ENCODE measurements around the gene NBAS. TPM values are rescaled to one million over a fixed set of nuclear protein-coding genes. Genes with fewer than 3 reads are reported as not detected.

NBAS gene
- total RNA-seq, 1 donor from 2014 or later = 57.6 TPM

GRCh38 chr2:15262792-15263191 is 298.3 kb downstream of the NBAS start:
- peaks cover 23% of the 10 kb centered on the region for H3K36me3 Mint-ChIP-seq (ENCODE audit: low read depth, unreplicated experiment)
- Histone ChIP-seq H3K9ac (ENCODE audit: low read length) (no peak overlapping the region), H4K20me1 (ENCODE audit: insufficient read depth, low read length) (peaks cover 14% of the 10 kb centered on the region), H3K4me2 (ENCODE audit: low read length) (no peak overlapping the region), H3K36me3 (ENCODE audit: insufficient read depth, low read length) (no peaks in the 10 kb centered on the region), H3K4me3 (ENCODE audit: insufficient read depth, low read depth, low read length) (no peak overlapping the region), H3K27me3 (ENCODE audit: insufficient read depth, low read length) (no peaks in the 10 kb centered on the region), H3K4me1 (ENCODE audit: insufficient read depth, low read length) (no peaks in the 10 kb centered on the region), H3K27ac (ENCODE audit: low read depth, low read length) (no peak overlapping the region), H3K79me2 (ENCODE audit: insufficient read depth, low read length) (no peaks in the 10 kb centered on the region), H3K9me3 (ENCODE audit: insufficient read depth, low read depth, low read length) (no peaks in the 10 kb centered on the region), H2AFZ (ENCODE audit: low read depth, low read length) (no peak overlapping the region)
- H3K9me3 Mint-ChIP-seq (ENCODE audit: unreplicated experiment) = peaks cover 12% of the 10 kb centered on the region
- FAIRE-seq = no peak
- TF ChIP-seq EZH2 (IDR thresholded peaks at IDR 0.05; ENCODE audit: insufficient read depth, low read length) = no peak
- no peak for TF ChIP-seq CTCF (IDR thresholded peaks at IDR 0.05; ENCODE audit: insufficient read depth, low read depth, low read length)
- H3K4me1 Mint-ChIP-seq (ENCODE audit: low read depth, unreplicated experiment) = no peaks in the 10 kb centered on the region
- no peak overlapping the region for H3K4me3 Mint-ChIP-seq (ENCODE audit: unreplicated experiment)
- no peak for DNase-seq (ENCODE audit: low read depth)
- no peaks in the 10 kb centered on the region for H3K27me3 Mint-ChIP-seq (ENCODE audit: low read depth, unreplicated experiment)
- no peak overlapping the region for H3K27ac Mint-ChIP-seq (ENCODE audit: unreplicated experiment)

GRCh38 chr2:15260835-15261234 is 300.3 kb downstream of the NBAS start:
- Mint-ChIP-seq H3K27ac (ENCODE audit: unreplicated experiment) (no peak overlapping the region), H3K4me3 (ENCODE audit: unreplicated experiment) (no peak overlapping the region), H3K27me3 (ENCODE audit: low read depth, unreplicated experiment) (no peaks in the 10 kb centered on the region), H3K4me1 (ENCODE audit: low read depth, unreplicated experiment) (no peaks in the 10 kb centered on the region), H3K9me3 (ENCODE audit: unreplicated experiment) (peaks cover 12% of the 10 kb centered on the region), H3K36me3 (ENCODE audit: low read depth, unreplicated experiment) (peaks cover 26% of the 10 kb centered on the region)
- Histone ChIP-seq H4K20me1 (ENCODE audit: insufficient read depth, low read length) (peaks cover 14% of the 10 kb centered on the region), H3K4me3 (ENCODE audit: insufficient read depth, low read depth, low read length) (no peak overlapping the region), H3K27ac (ENCODE audit: low read depth, low read length) (no peak overlapping the region), H3K36me3 (ENCODE audit: insufficient read depth, low read length) (no peaks in the 10 kb centered on the region), H3K9ac (ENCODE audit: low read length) (no peak overlapping the region), H3K27me3 (ENCODE audit: insufficient read depth, low read length) (no peaks in the 10 kb centered on the region), H3K79me2 (ENCODE audit: insufficient read depth, low read length) (no peaks in the 10 kb centered on the region), H3K4me2 (ENCODE audit: low read length) (no peak overlapping the region), H3K4me1 (ENCODE audit: insufficient read depth, low read length) (no peaks in the 10 kb centered on the region), H3K9me3 (ENCODE audit: insufficient read depth, low read depth, low read length) (no peaks in the 10 kb centered on the region), H2AFZ (ENCODE audit: low read depth, low read length) (no peak overlapping the region)
- DNase-seq (ENCODE audit: low read depth) = no peak
- TF ChIP-seq CTCF (IDR thresholded peaks at IDR 0.05; ENCODE audit: insufficient read depth, low read depth, low read length) = no peak
- TF ChIP-seq EZH2 (IDR thresholded peaks at IDR 0.05; ENCODE audit: insufficient read depth, low read length) = no peak
- FAIRE-seq = no peak

GRCh38 chr2:15260196-15260595 is 300.9 kb downstream of the NBAS start:
- Histone ChIP-seq H3K79me2 (ENCODE audit: insufficient read depth, low read length) (no peaks in the 10 kb centered on the region), H4K20me1 (ENCODE audit: insufficient read depth, low read length) (peaks cover 14% of the 10 kb centered on the region), H3K36me3 (ENCODE audit: insufficient read depth, low read length) (no peaks in the 10 kb centered on the region), H3K4me2 (ENCODE audit: low read length) (no peak overlapping the region), H3K9ac (ENCODE audit: low read length) (no peak overlapping the region), H3K27ac (ENCODE audit: low read depth, low read length) (no peak overlapping the region), H3K9me3 (ENCODE audit: insufficient read depth, low read depth, low read length) (no peaks in the 10 kb centered on the region), H3K4me3 (ENCODE audit: insufficient read depth, low read depth, low read length) (no peak overlapping the region), H2AFZ (ENCODE audit: low read depth, low read length) (no peak overlapping the region), H3K27me3 (ENCODE audit: insufficient read depth, low read length) (no peaks in the 10 kb centered on the region), H3K4me1 (ENCODE audit: insufficient read depth, low read length) (no peaks in the 10 kb centered on the region)
- peak; percentile 31 for DNase-seq (ENCODE audit: low read depth)
- Mint-ChIP-seq H3K36me3 (ENCODE audit: low read depth, unreplicated experiment) (peaks cover 27% of the 10 kb centered on the region), H3K4me1 (ENCODE audit: low read depth, unreplicated experiment) (no peaks in the 10 kb centered on the region), H3K4me3 (ENCODE audit: unreplicated experiment) (no peak overlapping the region), H3K27me3 (ENCODE audit: low read depth, unreplicated experiment) (no peaks in the 10 kb centered on the region), H3K27ac (ENCODE audit: unreplicated experiment) (no peak overlapping the region), H3K9me3 (ENCODE audit: unreplicated experiment) (peaks cover 12% of the 10 kb centered on the region)
- no peak for FAIRE-seq
- TF ChIP-seq CTCF (IDR thresholded peaks at IDR 0.05; ENCODE audit: insufficient read depth, low read depth, low read length) (no peak), EZH2 (IDR thresholded peaks at IDR 0.05; ENCODE audit: insufficient read depth, low read length) (no peak)

Measured in astrocyte (in vitro differentiated cells and primary cell).